GM12878 (cell line): ENCODE results near the gene CCR3. TPM values are rescaled to one million over a fixed set of nuclear protein-coding genes. Genes with fewer than 3 reads are reported as not detected.

Experiments
- ATAC-seq: fragments of 200-7000 bp; cut with Tn5 transposase; 3 replicates; pipeline ENCODE4 v1.9.1; 2020; ENCODE audit warnings: mild to moderate bottlenecking, moderate library complexity
- BruUV-seq: library from RNA; stranded (reverse); fragments of 400-500 nt; replicated peaks from 2 replicates; lab custom pipeline; 2021; lab: Mats Ljungman, UMichigan
- CTCF ChIA-PET: fragments of 300-600 bp; sonication (Branson Sonifier 250); formaldehyde crosslinking; extraction: SDS; loops from one replicate; lab custom pipeline; 2021; ENCODE audit warnings: inconsistent platforms; lab: Yijun Ruan, JAX
- POLR2A ChIA-PET: fragments of 350-600 bp; formaldehyde crosslinking; extraction: SDS; loops from one replicate; lab custom pipeline; 2021; ENCODE audit warnings: inconsistent platforms; lab: Charles Lee
- RAD21 ChIA-PET: fragments of 300-600 bp; sonication (Branson Sonifier 250); formaldehyde crosslinking; loops from one replicate; lab custom pipeline; 2023; ENCODE audit warnings: antibody characterized with exemption; ENCODE audit not compliant: unreplicated experiment; lab: Charles Lee
- SMC1A ChIA-PET: fragments of 300-600 bp; sonication (Branson Sonifier 250); formaldehyde crosslinking; loops from one replicate; lab custom pipeline; 2023; ENCODE audit not compliant: unreplicated experiment, uncharacterized antibody; lab: Charles Lee
- DNase-seq: peaks from one replicate; pipeline ENCODE4 v3.0.0-alpha.2; 2011; ENCODE audit warnings: low read depth, low spot score
- FAIRE-seq: peaks from 3 replicates; lab custom pipeline; 2011; peaks lifted over from hg19 to GRCh38; lab: Jason Lieb, UNC
- H2AFZ ChIP-seq: 2 replicates; pipeline ENCODE4 v1.6.0; 2011; ENCODE audit warnings: low read depth, low read length, control low read depth; ENCODE audit not compliant: control insufficient read depth
- H3K27ac ChIP-seq: 2 replicates; pipeline ENCODE4 v1.5.1; 2011; ENCODE audit warnings: control low read depth; ENCODE audit not compliant: control insufficient read depth, insufficient read depth
- H3K27me3 ChIP-seq, 2 experiments: replicated peaks in 1 of 2; 2 replicates each; pipeline versions ENCODE4 v1.6.0 to v1.6.1; 2011; ENCODE audit warnings: low read length in 1 of 2; ENCODE audit not compliant: control insufficient read depth in 2 of 2, insufficient read depth in 2 of 2
- H3K36me3 ChIP-seq, 2 experiments: 2 replicates each; pipeline ENCODE4 v1.5.1; 2011; ENCODE audit warnings: low read length in 1 of 2; ENCODE audit not compliant: control insufficient read depth in 2 of 2, insufficient read depth in 2 of 2
- H3K4me1 ChIP-seq: 2 replicates; pipeline ENCODE4 v1.6.1; 2011; ENCODE audit warnings: mild to moderate bottlenecking, low read length, moderate library complexity, mixed read lengths; ENCODE audit not compliant: control insufficient read depth, insufficient read depth
- H3K4me2 ChIP-seq: 2 replicates; pipeline ENCODE4 v1.6.0; 2011; ENCODE audit warnings: control low read depth; ENCODE audit not compliant: control insufficient read depth, insufficient read depth
- H3K4me3 ChIP-seq: fragments of 200-600 bp; sonication (generic); 2 replicates; pipeline ENCODE4 v1.5.1; 2016
- H3K79me2 ChIP-seq: 2 replicates; pipeline ENCODE4 v1.6.0; 2011; ENCODE audit warnings: low read length; ENCODE audit not compliant: control insufficient read depth, insufficient read depth
- H3K9ac ChIP-seq: 2 replicates; pipeline ENCODE4 v1.8.0; 2011; ENCODE audit warnings: low read length, control low read depth, mixed read lengths; ENCODE audit not compliant: control insufficient read depth, insufficient read depth
- H3K9me3 ChIP-seq: replicated peaks from 3 replicates; pipeline ENCODE4 v1.5.1; 2011; ENCODE audit warnings: mild to moderate bottlenecking, low read length; ENCODE audit not compliant: control insufficient read depth, insufficient read depth
- H4K20me1 ChIP-seq: 2 replicates; pipeline ENCODE4 v1.6.0; 2011; ENCODE audit not compliant: control insufficient read depth, insufficient read depth
- ATF7 ChIP-seq: fragments of 450-650 bp; IDR thresholded peaks from 2 replicates; pipeline ENCODE4 v1.6.1; 2016; ENCODE audit warnings: low read depth, mild to moderate bottlenecking
- ESRRA ChIP-seq: IDR thresholded peaks from 2 replicates; pipeline ENCODE4 v1.6.1; 2012; ENCODE audit warnings: mild to moderate bottlenecking, low read length, improper control_type of control experiment
- SMC3 ChIP-seq: IDR thresholded peaks from 2 replicates; pipeline ENCODE4 v1.6.1; 2011; ENCODE audit warnings: low read length, improper control_type of control experiment, borderline replicate concordance
- SUPT20H ChIP-seq: IDR thresholded peaks from 2 replicates; pipeline ENCODE4 v1.6.1; 2011; ENCODE audit warnings: low read depth, mild to moderate bottlenecking, low read length, moderate library complexity, borderline replicate concordance; ENCODE audit not compliant: control insufficient read depth
- TCF7 ChIP-seq: IDR thresholded peaks from 2 replicates; pipeline ENCODE4 v1.6.1; 2014; ENCODE audit warnings: antibody characterized with exemption, borderline replicate concordance
- ZNF592 ChIP-seq: fragments of 450-650 bp; IDR thresholded peaks from 2 replicates; pipeline ENCODE4 v1.6.1; 2017; ENCODE audit warnings: mild to moderate bottlenecking, moderate library complexity
- WGBS: methylation state at CpG from one replicate; pipeline ENCODE4 v1.1.6; 2016; ENCODE audit warnings: low lambda C conversion rate; ENCODE audit not compliant: insufficient replicate concordance, insufficient coverage; ENCODE audit errors: missing lambda C conversion rate; 5-methylcytosine and 5-hydroxymethylcytosine counted together
- in situ Hi-C: fragments of 300-500 bp; cut with MboI; formaldehyde crosslinking; loops from 9 replicates; pipeline ENCODE4 v1.14.3; 2018; ENCODE audit warnings: mixed read lengths
- intact Hi-C: fragments of 100-400 bp; cut with micrococcal nuclease; formaldehyde crosslinking; loops from one replicate; pipeline ENCODE4 v1.14.2; 2022; ENCODE audit not compliant: unreplicated experiment
- polyA plus RNA-seq, 11 experiments: library from polyadenylated mRNA; depleted of rRNA in 4 of 11; unstranded in 6 of 11; stranded (reverse) in 5 of 11; fragments of >200 nt; fragmentation: Nextera tagmentation in 4 of 11; fragmentation: Illumina TruSeq in 1 of 11; extraction: Ambion mirVana in 4 of 11; extraction: Trizol in 1 of 11; gene quantifications; 1 replicate in 1 of 11; 2 replicates in 10 of 11; pipeline versions ENCODE4 v1.2.1 to v1.2.3, GENCODE V29; 2011 to 2016; ENCODE audit warnings: inconsistent platforms in 2 of 11, missing spikeins in 2 of 11, low read depth in 1 of 11
- total RNA-seq, 4 experiments: library from RNA; depleted of rRNA in 3 of 4; stranded (reverse); fragments of >200 nt in 3 of 4; fragmentation: Illumina TruSeq in 1 of 4; extraction: Trizol in 1 of 4; gene quantifications; 2 replicates each; pipeline versions ENCODE4 v1.2.1 to v1.2.3, GENCODE V29; 2013 to 2021

Gene CCR3
- total and polyA plus RNA-seq, 10 of the 15 experiments (the other 5 are each of a cell fraction or from before 2014, with no cell fraction given): 0.13 to 0.78 (median 0.41) TPM; not detected in 1

- H3K27ac ChIP-seq: no peak overlapping the region
- SMC1A ChIA-PET: interaction anchor here (1.0 to 7.2 kb wide), 5 partner anchors 11 to 154 kb away, joined by 3 to 434 read pairs (median 25); partner anchors contain the start of genes CCR1 and CCR5
- H3K9ac ChIP-seq: no peak overlapping the region
- intact Hi-C loops: no loop called here
- CTCF ChIA-PET: interaction anchor here (0.8 to 8.0 kb wide), 5 partner anchors 10 to 153 kb away, joined by 3 to 555 read pairs (median 4); partner anchors contain the start of genes CCR1 and CCR5
- H3K9me3 ChIP-seq: no peaks in the 10 kb centered on the region
- no peak overlapping the region for H3K4me3 ChIP-seq
- no peak overlapping the region for H3K4me2 ChIP-seq
- FAIRE-seq (no peak), DNase-seq (no peak)
- H4K20me1 ChIP-seq: no peaks in the 10 kb centered on the region
- peaks cover 39% of the 10 kb centered on the region for H3K4me1 ChIP-seq
- POLR2A ChIA-PET: interaction anchor here (0.6 kb wide), 1 partner anchor 151 kb away, joined by 3 read pairs; no protein-coding TSS in a partner anchor
- no peaks in the 10 kb centered on the region for H3K36me3 ChIP-seq
- WGBS: 44% methylated on average over 2 of the region's 2 CpGs
- H3K79me2 ChIP-seq: no peaks in the 10 kb centered on the region
- TF ChIP-seq SUPT20H (no peak), SMC3 (no peak), TCF7 (no peak), ATF7 (peak; percentile 76), ZNF592 (no peak), ESRRA (no peak)
- TF ChIP-seq, all 136 proteins: peak for 1
- no TSS peak for BruUV-seq
- peaks cover 0 to 5% of the 10 kb centered on the region in 2 experiments; a peak in 1 of 4 replicates for H3K27me3 ChIP-seq
- ATAC-seq: no peak
- H2AFZ ChIP-seq: no peak overlapping the region
- in situ Hi-C loops: loop anchor here (10.0 kb wide), 1 partner anchor 273 kb away; the partner anchor contains the start of gene CXCR6
- RAD21 ChIA-PET: interaction anchor here (0.8 to 14.4 kb wide), 5 partner anchors 10 to 154 kb away, joined by 3 to 421 read pairs (median 11); partner anchors contain the start of genes CCR1 and CCR5
Measured at GRCh38 chr3:46218196-46218709, 24.0 kb upstream of the CCR3 start.
